Eye (tissue), 1 donor: ENCODE results near the gene MESP1.

Source experiments
- DNase-seq: peaks from one replicate; pipeline ENCODE4 v3.0.0-alpha.2; 2015

The MESP1 gene

DNA sequence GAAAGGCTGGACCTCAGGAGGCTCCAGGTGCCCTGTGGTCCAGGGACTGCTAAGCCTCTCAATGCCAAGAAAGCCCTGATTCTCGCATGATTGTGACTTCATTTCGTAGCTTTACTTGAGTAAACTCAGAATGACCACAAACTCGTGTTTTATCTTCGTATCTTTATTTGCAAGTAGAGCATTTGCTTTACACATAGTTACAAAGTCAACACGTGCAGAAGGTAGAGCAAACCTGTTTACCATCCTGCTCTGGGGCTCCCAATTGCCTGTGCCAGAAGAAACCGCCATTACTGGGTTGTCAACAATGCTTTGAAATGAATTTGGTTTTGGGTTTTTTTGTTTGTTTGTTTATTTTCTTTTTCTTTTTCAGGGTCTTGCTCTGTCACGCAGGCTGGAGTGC lies 5.8 kb upstream of the MESP1 start:
- DNase-seq, result no peak

DNA sequence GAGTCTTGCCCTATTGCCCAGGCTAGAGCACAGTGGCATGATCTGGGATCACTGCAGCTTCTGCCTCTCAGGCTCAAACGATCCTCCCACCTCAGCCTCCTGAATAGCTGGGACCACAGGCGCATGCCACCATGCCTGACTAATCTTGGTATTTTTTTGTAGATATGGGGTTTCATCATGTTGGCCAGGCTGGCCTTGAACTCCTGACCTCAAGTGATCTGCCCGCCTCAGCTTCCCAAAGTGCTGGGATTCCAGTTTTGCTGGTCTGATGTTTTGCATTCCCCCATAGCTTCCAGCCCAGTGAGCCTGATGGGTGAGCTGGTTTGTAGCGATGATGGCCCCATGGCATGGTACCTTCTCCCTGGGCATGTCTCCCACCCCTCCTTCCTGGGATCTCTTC lies 4.7 kb upstream of the MESP1 start:
- DNase-seq, result no peak

DNA sequence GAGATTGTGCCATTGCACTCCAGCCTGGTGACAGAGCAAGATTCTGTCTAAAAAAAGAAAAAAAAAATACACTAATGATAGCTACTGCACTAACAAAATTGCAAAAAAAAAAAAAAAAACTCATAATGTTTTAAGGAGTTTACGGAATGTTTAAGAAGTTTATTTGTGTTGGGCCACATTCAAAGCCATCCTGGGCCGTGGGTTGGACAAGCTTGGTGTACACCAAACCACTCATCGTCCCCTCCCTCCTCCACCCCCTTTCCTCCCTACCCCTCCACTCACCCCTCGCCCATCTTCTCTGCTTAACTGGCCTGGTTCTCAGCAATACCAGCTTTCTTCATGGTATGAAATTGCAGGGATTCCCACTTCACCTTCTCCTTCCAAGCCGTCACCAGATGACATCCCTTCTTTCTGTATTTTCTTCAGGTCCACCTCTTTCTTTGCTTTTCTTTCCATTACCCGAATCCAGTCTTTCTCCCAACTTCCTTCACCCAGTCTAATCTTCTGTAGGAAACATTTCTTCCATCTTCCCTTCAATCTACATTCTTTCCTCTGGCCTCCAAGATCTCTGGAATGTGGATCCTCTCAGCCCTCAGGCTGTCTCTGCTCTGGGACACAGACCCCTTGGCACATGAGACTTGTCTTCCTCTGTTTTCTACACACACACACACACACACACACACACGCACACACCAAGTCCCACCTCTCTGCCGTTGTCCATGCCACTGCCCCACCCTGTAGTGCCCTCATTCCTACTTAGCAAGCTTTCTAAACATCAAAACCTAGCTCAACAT lies 3.5 kb upstream of the MESP1 start:
- no peak for DNase-seq

DNA sequence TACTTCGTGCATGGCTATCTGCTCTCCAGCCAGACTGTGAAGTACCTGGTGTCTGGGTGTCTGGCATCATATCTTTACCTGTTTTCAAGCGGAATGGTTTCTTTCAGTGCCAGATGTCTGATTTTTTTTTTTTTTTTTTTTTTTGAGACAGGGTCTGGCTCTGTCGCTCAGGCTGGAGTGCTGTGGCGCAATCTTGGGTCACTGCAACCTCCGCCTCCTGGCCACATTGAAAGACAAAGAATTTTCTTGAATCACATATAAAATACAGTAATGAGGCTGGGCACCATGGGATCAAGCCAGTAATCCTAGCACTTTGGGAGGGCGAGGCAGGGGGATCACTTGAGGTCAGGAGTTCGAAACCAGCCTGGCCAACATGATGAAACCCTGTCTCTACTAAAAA lies 2.8 kb upstream of the MESP1 start:
- DNase-seq, result no peak

DNA sequence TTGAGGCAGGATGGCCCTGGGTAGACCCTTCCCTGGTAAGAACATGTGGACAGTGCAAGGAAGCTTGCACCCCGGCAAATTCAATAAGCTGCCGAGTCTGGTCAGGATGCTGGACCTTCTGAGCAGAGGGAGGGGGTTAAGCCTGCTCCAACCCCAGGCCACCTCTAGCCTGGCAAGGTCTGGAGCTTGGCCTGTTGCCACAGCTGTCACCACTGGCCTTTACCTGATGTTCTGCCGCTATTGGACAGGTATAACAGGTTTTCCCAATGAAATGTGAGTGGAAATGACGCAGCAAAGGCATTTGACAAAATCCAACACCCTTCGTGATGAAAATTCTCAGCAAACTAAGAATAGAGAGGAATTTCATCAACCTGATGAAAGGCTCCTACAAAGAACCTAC lies 699 bp upstream of the MESP1 start:
- DNase-seq, result no peak

DNA sequence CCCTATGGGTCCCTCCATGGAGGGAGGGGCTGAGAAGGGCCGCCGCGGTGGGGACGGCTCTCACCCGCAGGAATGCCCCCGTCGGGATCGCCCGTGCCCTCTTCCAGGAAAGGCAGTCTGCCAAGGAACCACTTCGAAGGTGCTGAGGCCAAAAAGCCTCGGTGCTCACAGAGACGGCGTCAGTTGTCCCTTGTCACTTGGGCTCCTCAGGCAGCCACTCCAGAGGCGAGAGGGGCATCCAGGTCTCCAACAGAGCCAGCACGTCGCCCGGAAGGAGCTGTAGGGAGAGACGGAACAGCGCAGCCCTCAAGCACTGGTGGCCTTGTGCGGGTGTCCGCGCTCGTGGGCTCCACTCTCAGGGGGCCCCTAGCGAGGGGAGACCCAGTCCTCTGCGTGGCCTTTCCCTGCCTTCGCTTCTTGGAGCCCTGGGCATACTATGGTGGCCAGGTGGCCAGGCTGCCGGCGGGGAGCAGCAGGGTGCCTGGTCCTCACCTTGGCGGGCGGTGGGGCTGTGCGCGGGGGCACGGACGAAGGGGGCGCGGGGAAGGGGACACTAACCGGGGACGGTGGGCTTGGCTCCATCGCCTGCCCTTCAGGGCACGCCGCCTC lies 994 bp downstream of the MESP1 start:
- DNase-seq, result peak; percentile 61

DNA sequence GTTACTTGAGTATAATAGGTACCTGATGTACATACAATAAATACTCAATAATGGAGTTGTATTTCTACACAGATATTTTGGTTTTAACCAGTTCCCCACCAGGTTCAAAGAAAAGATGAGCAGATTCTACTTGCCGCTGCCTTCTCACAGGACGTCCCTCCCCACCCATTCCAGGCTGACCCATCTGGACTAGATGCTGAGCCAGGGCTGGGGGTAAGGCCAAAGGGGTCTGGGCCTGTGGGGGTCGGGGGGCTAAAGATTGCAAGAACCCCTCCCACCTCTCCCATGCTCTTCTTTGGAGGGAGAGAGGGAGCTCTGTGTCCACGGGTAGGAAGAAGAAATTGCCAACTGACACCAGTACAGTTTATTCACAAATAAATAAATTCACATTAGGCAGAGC lies 1.5 kb downstream of the MESP1 start:
- no peak for DNase-seq

DNA sequence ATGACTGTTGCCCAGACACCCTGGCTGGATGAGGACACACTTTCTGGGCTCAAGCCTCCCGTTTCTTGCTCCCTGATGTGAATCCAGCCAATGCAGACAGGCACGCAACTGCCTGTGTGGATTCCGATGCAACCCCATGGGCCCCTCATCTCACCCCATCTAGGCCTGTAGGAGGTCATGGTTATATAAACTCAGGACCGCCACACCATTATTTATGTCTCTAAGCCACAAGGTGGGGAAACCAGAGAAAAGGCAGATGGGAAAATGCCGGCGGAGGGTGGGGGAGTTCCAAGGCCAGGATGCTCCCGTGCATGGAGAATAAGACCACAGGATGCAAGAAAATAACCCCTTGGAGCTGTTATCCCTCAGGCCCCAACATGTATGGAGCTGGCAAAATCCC lies 2.0 kb downstream of the MESP1 start:
- no peak for DNase-seq

DNA sequence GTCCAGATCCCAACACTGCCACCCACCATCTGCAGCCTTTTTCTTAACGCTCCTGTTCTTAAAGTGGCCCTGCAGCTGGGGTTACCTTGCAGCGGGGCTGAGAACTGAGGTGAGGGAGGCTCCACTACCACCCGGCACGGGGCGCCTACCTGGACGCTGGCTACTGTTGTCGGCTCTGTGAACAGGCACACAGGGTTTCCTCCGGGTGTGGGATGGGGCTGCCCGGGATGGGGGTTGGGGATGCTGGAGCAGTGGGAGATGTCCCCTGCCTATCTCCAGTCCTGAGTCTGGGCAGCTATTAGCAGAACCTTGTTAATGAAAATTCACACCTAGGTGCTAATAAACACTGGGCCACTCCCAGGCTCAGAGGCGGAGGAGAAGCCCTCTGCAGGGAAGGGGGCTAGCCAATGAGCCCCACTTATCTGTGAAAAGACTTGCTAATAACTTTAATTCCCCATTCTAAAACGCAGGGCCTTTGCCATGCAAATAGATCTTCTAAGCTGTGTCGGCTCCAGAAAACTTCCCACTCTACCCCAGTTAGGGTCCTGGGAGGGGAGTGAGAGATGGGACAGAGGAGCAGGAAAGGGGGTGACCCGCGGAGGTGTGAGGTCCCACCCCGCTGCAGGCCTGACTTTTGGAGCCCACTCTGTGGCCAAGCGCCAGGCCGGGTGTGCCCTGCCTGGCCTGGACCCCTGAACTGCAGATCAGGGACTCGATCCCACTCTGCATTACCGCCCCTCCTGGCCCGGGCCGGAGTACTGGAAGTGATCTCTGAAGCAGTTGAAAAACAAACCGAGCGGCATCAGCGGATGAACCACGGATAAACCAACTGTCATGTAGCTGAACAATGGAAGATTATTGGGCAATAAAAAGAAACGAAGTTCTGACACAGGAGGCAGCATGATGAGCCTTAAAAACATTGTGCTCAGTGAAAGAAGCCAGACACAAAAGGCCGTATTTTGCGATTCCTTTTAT lies 3.1 kb downstream of the MESP1 start:
- DNase-seq, result no peak

DNA sequence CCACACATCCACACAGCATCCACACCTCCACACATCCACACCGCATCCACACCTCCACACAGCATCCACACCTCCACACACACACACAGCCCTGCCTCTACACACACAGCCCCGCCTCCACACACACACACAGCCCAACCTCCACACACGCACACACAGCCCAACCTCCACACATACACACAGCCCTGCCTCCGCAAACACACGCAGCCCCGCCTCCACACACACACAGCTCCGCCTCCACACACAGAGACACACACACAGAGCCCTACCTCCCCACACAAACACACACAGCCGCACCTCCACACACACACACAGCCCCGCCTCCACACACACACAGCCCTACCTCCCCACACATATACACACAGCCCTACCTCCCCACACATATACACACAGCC lies 4.7 kb downstream of the MESP1 start:
- no peak for DNase-seq

DNA sequence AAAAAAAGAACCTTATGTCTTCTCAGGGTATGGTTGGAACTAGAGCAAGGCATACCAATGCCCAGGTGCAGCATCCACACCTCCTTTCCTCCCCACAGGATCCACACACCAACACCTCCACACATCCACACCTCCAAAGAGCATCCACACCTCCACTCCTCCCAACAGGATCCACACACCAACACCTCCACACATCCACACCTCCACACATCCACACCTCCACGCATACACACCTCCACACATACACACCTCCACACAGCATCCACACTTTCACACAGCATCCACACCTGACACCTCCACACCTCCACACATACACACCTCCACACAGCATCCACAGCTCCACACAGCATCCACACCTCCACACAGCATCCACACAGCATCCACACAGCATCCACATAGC lies 5.3 kb downstream of the MESP1 start:
- DNase-seq, result no peak

DNA sequence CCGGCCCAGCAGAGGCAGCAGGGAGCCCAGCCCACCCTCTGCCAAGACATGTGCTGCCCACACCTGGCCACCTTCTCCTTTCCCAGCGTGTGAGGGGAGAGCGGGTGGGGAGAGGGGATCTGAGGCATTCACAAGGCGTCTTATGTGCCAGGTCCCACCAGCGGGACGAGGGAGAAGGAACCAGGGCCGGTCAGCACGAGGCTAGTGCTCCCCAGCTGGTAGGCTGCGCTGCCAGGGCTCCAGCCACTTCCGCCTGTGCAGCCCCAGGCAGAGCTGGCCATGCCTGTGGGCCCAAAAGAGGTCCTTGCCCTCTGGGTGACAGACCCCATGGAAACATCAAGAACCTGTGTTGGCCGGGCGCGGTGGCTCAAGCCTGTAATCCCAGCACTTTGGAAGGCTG lies 5.9 kb downstream of the MESP1 start:
- DNase-seq, result no peak

DNA sequence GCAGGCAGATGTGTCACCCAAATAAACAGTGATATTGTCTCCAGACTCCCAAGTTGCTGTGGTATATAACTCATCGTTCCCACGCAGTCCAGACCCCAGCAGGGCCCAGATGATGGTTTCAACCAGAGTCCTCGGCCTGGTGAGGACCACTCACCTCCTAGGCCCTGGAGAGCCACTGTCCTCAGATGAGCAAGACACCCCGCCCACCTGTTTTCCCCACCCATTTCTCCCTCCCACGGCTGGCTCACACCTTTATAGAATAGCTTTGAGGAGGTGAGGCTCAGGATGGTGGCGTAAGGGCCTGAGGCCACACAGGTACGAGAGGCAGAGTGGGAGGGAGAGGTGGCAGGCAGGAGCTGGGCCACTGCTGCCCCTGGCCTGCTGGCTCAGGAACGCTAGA lies 7.5 kb downstream of the MESP1 start:
- DNase-seq, result no peak

DNA sequence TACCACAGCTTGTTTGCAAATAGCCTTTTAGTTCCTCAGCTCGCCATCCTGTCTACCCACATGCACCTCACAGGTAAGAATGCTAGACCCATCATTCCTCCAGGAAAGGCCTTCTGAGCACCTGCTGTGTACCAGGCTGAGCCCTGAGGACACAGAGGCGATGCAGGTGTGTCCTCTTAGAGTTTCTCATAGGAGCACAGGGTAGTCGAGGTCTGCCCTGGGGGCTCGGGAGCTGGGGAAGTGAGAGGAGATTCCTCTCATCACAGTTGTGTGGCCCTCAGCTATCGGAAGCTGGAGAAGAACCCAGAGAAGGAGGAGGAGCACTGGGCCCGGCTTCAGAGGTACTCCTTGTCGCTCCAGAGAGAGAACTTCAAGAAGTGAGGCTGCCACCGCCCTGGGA lies 8.0 kb downstream of the MESP1 start:
- DNase-seq, result no peak

DNA sequence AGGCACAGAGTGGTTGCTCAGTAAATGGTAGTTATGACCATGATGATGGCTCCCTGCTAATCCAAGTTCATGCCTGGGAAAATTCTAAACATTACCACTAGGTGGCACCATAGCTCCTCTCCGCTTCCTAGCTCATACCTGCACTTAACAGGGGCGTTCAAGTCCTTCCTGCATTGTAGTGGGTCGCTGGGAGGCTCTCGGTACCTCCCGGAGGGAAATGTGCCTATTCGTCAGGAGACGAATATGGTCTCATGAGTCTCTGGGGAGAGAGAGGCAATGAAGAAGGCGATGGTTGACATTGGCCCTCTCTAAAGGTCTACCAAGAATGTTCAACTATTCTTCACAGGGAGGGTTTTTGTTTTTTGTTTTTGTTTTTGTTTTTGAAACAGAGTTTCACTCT lies 10.9 kb downstream of the MESP1 start:
- DNase-seq, result peak; percentile 93

DNA sequence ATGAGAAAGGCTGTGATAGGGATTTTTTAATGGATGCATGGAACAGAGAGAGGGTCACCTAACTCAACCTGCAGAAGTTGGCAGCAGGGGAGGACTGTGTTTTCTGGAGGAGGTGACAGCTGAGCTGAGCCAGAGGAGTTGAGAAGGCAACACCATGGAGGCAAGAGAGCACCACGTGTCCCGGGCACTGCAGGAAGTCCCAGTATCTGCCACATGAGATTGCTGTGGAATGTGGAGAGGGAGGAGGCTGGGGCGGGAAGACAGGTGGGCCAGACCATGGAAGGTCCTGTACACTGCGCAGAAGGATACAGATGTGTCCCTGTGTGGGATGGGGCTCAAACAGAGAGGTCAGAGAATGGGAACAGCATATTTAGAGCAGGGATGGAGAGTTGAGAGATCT lies 15.3 kb downstream of the MESP1 start:
- DNase-seq, result no peak

DNA sequence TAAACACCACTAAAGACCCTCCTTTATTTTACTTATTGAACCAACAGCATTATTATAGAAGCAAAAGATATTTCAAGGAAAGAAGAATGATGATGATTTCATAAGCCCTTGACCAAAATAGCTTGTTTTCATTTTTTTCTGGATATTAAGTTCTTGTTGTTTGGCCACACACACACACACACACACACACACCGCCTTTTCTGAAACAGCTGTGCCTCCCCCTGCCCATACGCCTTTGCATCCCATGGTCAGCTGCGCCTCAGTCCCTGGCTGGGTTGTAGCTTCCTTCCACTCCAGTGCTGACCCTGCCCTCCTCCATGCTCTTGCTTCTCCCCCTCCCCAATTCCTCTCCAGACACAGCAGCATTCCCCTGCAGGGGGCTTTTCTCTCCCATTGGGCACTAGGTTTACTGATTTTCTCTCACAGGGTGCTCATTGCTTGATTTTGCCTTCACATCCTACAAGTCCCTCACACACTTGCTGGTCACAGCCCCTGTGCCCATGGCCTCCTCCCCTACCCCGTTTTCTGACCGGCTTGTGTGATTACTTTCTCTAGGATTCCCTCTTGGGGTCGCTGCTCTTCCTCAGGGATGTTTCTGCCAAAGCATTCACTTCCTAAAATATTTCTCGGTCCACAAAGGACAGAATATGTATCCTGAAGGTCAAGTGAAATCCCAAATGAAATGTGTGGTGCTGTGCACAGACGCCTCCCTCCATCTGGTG lies 18.4 kb downstream of the MESP1 start:
- peak; percentile 20 for DNase-seq

DNA sequence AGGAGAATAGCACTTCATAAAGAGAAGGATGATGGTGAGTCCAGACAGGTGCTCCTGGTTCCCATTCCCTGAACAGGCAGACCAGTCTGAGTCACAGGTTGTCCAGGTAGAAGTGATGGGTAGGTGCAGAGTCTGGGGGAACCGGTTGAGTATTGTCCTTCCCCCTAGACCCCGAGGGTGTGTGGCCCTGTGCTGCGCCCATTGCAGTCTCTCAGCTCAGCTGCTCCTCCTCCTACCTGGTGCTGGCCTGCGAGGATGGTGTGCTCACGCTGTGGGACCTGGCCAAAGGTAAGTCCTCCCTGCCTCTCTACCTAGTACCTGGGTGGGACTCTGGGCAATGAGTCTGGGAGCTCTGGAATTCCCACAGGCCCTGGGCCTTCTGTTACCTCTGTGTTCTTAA lies 19.8 kb downstream of the MESP1 start:
- DNase-seq, result no peak

DNA sequence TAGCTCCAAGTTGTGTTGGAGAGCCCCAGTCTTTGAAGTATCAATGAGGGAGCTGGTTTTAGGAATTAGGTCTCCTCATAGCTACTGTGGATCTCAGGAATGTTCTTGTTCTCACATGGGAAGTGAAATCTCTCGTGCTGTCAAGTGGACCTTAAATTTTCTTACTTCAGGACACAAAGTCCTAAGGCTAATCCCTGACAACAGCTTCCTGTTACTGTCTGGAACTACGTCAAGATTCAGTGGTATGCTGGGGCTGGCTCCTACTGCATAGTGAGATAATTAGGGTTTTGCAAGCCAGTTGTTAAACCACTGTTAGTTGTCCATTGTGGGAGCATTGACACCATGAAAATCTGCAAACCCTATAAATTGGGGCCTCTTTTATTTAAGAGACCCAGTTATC lies 22.8 kb downstream of the MESP1 start:
- DNase-seq, result no peak

DNA sequence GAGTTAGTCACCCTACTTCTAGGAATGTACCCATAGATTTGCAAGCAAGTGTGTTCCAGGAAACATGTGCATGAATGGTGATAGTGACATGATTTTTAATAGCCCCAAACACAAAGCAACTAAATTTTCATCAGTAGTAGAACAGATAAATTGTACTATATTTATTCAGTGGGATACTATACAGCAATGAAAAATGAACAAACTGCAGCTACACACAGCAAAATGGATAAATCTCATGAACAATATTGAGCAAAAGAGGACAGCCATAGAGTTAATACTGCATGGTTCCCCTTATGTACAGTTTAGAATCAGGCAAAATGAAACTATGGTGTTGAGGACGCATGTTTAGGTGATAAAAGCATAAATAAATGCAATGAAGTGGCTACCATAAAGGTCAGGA lies 26.0 kb downstream of the MESP1 start:
- no peak for DNase-seq

DNA sequence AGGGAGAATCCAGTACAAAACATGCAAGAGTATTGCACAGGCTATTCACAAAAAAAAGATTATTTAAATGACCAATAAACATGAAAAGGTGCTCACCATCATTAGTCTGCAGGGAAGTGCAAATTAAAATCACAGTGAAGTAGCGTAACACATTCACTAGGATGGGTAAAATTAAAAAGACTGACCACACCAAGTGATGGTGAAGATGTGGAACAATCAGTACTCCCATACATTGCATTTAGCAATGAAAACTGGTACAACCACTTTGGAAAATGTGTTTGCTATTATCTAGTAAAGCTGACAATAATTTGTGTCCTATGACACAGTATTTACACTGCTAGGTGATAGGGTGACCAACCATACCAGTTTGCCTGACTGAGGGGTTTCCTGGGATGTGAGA lies 26.4 kb downstream of the MESP1 start:
- DNase-seq, result no peak

DNA sequence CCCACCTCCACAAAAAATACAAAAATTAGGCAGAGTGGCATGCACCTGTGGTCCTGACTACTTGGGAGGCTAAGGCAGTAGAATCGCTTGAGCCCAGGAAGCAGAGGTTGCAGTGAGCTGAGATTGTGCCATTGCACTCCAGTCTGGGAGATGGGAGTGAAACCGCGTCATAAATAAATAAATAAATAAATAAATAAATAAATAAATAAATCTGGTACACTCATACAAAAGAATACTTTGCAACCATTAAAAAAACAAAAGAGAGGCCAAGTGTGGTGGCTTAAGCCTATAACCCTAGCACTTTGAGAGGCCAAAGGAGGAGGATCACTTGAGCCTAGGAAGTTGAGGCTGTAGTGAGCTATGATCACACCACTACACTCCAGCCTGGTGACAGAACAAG lies 28.0 kb downstream of the MESP1 start:
- no peak for DNase-seq

DNA sequence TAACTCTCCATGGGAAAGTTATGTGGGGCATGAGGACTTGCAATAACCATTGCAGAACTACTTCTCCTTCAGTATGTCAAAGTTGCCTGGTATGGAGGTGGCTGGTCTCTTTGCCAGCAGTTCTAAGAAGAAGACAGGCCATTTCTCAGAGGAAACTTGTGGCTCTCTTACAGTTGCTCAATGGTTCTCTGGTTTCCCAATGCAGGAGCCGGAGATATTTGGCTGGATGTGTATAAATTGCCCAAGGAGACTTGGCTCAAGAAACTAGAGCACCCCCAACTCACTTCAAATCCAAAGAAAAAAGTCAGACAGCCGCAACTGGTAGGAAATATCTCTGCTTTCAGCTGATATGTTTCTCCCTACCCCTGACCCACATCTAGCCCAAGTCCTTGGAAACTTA lies 36.3 kb downstream of the MESP1 start:
- DNase-seq, result no peak
